GM21786 (cell line): ENCODE results near the gene GP5.

Experiments used
- ATAC-seq: cut with Tn5 transposase; IDR thresholded peaks from one replicate; pipeline ENCODE4 v1.9.1; 2021; ENCODE audit not compliant: unreplicated experiment

The GP5 gene, protein sequence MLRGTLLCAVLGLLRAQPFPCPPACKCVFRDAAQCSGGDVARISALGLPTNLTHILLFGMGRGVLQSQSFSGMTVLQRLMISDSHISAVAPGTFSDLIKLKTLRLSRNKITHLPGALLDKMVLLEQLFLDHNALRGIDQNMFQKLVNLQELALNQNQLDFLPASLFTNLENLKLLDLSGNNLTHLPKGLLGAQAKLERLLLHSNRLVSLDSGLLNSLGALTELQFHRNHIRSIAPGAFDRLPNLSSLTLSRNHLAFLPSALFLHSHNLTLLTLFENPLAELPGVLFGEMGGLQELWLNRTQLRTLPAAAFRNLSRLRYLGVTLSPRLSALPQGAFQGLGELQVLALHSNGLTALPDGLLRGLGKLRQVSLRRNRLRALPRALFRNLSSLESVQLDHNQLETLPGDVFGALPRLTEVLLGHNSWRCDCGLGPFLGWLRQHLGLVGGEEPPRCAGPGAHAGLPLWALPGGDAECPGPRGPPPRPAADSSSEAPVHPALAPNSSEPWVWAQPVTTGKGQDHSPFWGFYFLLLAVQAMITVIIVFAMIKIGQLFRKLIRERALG

GRCh38 chr3:194399166-194399565, at the start of gene GP5:
Gene GP5 (minus strand): TSS chr3:194399266. CDS start chr3:194398282, 984 bp downstream.
- ATAC-seq: no peak

DNA sequence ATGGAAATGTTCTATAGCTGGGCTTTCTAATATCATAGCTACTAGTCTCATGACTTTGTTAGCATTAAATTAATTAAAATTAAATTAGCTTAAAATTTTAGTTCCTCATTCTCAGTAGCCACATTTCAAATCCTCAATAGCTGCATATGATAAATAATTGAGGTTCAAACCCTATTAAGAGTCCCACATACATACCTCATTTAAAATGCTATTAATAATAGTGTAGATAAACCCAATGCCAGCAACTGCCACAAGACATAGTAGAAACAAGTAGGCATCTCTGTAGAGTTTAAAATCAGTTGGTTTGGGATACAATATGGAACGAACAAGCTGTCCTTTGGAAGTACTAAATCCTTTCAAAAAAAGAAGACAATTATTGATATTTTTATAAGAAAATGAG, 48.6 kb upstream of the GP5 start:
- ATAC-seq: no peak

DNA sequence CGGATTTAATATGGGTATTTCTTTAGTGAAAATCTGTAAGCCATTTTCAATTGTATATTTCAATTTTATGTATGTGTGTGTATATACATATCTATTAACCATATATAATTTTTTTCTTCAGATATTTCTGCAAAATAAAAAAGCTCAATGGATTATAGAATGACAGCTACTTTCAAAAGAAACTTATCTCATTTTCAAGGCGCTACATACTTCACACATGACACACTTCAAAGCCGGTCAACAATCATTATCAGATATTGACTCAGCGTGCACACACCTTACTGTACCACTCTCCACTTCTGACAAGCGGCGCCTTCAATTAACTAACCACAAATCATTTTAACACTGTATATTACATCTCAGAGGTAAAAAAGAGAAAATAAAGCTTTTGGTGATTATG, 48.1 kb upstream of the GP5 start:
- no peak for ATAC-seq

DNA sequence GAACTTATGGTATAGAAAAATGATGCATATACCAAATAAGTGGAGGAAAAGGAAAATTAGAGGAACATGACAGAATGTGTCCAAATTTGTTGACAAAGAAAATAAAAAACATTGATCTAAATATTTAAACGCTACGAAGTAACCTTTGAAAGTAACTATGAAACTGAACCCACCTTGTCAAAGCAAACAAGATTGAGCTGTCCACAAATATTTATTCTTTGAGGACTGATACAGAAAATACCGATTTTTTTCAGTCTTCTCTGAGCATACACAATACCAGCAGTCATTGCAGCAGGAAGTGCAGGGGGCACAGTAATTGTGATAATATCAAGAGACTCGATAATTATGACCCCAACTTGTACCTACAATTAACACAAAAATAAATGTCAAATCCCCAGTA, 47.7 kb upstream of the GP5 start:
- no peak for ATAC-seq

GRCh38 chr3:194446172-194446571, 47.1 kb upstream of the GP5 start:
- ATAC-seq: no peak

DNA sequence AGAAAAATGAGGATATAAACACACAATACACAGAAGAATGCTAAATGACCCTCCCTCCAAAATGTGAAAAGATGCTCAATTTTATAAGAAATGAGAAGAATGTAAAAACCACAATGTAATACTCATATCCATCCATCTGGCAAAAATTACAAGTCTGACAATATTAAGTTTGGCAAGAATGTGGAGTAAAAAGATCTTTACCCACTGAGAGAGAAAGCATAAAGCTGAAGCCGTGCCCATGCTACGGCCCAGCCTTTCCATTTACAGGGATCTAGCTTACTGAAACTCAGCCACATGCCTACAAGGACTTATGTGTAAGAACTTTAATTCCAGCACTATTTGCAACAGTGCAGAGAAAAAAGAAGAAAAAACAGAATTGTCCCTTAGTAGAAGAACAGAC, 44.8 kb upstream of the GP5 start:
- no peak for ATAC-seq

- no peak for ATAC-seq
These were observed 41.7 kb upstream of the GP5 start for GRCh38 chr3:194440756-194441155.

GRCh38 chr3:194439881-194440550, 41.0 kb upstream of the GP5 start:
- no peak for ATAC-seq

- no peak for ATAC-seq
These were observed 35.4 kb upstream of the GP5 start for GRCh38 chr3:194434503-194434902.

- no peak for ATAC-seq
These were observed 32.5 kb upstream of the GP5 start for GRCh38 chr3:194431554-194431953.

DNA sequence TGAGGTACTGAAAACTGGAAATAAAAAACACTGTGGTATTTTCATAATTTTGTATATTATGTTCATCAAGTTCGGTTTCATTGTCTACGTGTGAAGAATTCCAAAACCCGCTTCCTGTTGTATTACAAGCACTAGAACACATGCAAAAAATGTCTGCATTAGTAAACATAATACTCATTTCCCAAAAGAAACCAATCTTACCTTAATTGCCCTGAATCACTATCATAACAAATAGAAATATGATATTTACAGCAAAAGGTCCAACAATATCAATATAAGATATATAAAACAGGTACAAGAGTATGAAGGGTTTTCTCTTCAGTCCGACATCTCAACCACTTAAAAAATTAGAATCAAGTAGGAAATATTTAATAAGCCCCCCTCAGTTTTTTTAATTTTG, 26.3 kb upstream of the GP5 start:
- no peak for ATAC-seq

DNA sequence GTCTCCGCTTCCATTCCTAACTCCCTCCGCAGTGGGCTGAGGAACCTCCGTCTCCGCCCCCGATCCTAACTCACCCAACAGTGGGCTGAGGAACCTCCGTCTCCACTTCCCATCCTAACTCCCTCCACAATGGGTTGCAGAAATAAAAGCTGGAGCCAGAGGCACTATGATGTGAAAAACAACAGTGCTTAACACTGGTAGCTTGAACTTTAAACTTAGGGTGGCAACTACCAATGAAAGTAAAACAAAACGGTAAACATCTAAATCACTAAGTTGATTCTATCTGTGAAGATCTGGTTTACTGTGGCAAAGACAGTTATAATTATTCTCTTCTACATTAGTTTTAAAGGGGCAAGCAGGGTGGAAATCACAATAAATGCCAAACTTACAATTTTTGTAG, 25.9 kb upstream of the GP5 start:
- ATAC-seq: no peak

- no peak for ATAC-seq
These were observed 25.3 kb upstream of the GP5 start for GRCh38 chr3:194424373-194424772.

GRCh38 chr3:194423317-194423716, 24.3 kb upstream of the GP5 start:
- no peak for ATAC-seq

GRCh38 chr3:194422188-194422587, 23.1 kb upstream of the GP5 start:
- no peak for ATAC-seq

DNA sequence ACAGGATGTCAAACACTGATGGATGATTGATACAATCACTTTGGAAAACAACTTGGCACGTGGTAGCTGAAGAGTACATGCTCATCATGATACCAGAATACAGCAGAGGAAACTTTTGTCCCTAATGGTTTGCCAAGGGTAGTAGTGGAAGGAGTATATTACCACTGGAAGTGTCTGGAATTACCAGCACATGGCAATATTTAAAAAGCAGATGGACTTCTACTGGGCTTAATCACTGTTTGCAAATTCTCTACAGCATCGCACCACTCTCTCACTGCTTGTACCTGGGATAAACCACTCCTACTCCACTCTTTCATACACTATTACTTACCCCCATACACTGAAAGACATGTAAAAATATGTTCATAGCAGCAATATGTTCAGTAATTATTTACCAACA, 19.6 kb upstream of the GP5 start:
- ATAC-seq: no peak

DNA sequence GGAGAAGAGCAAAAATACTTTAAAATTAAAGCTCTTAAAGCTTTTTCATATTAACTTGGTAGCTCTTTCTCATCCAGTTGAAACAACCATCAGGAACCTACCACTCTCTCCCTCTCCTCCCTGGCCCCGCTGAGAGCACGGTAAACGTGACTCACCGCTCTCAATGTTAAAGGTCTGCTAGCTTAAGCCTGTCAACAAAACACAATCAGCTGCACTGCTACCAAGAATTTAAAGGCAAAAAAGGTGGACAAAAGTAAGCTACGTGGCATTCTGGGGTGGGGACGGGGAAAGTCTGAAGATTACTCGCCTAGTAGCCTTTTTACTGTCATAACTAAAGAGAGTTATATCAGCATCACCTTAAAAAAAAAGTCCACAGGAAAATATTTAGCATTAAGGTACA, 8.4 kb upstream of the GP5 start:
- ATAC-seq: no peak

DNA sequence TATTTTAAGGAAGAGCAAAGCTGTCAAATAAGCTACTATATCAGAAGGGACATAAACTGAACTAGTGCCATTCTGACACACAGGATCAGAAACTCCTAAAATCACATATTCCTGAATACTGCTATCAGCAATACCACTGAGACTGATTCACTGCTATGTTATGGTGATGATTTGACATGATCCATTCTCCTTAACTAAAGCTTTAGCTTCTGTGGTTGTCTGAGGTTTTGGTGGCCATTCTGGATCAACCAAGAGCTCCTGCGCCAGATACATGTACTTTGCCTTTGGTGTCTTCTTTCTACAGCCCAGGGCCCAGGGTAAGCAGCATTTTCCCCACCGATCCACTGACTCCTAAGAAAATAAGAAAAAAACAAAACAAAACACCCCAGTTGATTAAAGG, 6.7 kb upstream of the GP5 start:
- ATAC-seq: no peak

DNA sequence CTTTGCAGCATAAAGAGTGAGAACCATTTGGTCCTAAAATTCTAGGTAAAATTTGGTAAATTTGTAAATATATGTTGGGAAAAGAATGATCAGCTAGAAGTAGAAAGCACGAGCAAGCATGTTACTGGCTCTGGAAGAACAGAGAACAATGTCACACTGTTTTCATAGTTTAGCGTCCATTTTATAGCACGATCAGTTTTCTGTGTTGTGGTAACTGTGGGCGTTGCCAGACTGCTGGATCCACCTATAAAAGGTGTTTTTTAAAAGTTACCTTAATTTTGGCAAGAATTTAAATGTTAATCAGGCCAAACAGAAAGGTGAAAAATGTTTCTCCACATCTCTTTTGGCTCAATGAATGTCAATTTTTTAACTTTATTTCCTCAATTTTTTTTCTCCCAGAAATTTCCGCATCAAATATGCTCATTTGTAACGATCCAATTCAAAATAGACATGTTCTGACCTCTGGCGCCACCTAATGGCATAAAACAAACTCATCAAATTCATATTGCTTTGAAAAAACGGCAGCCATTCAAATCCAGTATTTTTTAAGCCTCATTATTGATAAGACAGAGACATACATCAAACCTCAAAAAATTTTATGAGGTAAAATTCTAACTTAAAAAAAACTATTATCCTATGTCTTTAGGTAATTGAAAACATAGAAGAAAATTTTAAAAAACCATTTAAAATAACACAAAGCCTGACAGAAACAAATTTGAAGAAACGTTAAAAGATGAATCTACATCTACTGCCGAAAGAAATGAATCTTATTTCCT, 5.5 kb upstream of the GP5 start:
- no peak for ATAC-seq

DNA sequence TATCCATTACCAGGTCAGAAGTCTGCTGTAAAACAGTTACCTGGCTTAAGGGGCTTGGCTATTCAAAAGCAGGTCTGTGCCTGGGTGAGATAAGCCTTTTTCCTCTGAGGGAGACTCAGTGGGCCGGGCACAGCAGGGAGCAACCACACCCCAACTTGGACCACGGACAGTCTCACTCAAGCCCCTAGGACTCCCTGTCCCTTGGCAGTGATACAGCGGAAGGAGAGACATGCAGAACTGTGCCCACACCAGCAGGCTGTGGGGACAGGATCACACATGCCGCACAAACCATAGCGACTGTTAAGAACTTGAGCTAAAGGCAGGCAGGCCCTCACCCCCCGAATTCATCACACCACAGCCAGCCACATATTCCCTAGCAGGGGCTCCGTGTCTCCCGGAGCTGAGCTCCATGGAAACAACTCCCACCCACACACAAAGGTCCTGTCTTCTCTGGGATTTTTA, 2.8 kb upstream of the GP5 start:
- ATAC-seq: no peak

DNA sequence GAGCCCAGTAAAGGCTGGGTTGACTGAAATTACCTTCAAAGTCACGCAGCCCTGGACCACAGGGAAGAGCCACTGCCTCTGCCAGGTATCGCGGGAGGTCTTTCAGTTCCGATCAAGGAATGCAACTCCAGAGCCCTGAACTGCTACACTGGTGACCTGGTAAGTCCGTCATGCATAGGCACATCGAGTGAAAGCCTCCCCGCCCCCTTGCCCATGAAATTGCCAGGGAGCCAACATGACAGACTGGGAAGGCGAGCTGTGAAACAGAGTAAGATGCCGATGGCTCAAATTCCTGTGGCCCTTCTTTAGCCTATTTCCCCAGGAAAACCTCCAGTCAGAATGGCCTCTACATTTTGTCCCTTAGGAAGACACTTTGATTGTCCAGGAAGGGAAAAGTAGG, 2.3 kb upstream of the GP5 start:
- ATAC-seq: no peak
